GM12878 (cell line): Measurements from ENCODE around the gene ASB10. TPM values are rescaled to one million over a fixed set of nuclear protein-coding genes. Genes with fewer than 3 reads are reported as not detected.

Experiments used
- ATAC-seq: fragments of 200-7000 bp; cut with Tn5 transposase; 3 replicates; pipeline ENCODE4 v1.9.1; 2020; ENCODE audit warnings: mild to moderate bottlenecking, moderate library complexity
- BruUV-seq: library from RNA; stranded (reverse); fragments of 400-500 nt; replicated peaks from 2 replicates; lab custom pipeline; 2021; lab: Mats Ljungman, UMichigan
- CTCF ChIA-PET: fragments of 300-600 bp; sonication (Branson Sonifier 250); formaldehyde crosslinking; extraction: SDS; loops from one replicate; lab custom pipeline; 2021; ENCODE audit warnings: inconsistent platforms; lab: Yijun Ruan, JAX
- POLR2A ChIA-PET: fragments of 350-600 bp; formaldehyde crosslinking; extraction: SDS; loops from one replicate; lab custom pipeline; 2021; ENCODE audit warnings: inconsistent platforms; lab: Charles Lee
- RAD21 ChIA-PET: fragments of 300-600 bp; sonication (Branson Sonifier 250); formaldehyde crosslinking; loops from one replicate; lab custom pipeline; 2023; ENCODE audit warnings: antibody characterized with exemption; ENCODE audit not compliant: unreplicated experiment; lab: Charles Lee
- SMC1A ChIA-PET: fragments of 300-600 bp; sonication (Branson Sonifier 250); formaldehyde crosslinking; loops from one replicate; lab custom pipeline; 2023; ENCODE audit not compliant: unreplicated experiment, uncharacterized antibody; lab: Charles Lee
- DNase-seq: peaks from one replicate; pipeline ENCODE4 v3.0.0-alpha.2; 2011; ENCODE audit warnings: low read depth, low spot score
- FAIRE-seq: peaks from 3 replicates; lab custom pipeline; 2011; peaks lifted over from hg19 to GRCh38; lab: Jason Lieb, UNC
- H2AFZ ChIP-seq: 2 replicates; pipeline ENCODE4 v1.6.0; 2011; ENCODE audit warnings: low read depth, low read length, control low read depth; ENCODE audit not compliant: control insufficient read depth
- H3K27ac ChIP-seq: 2 replicates; pipeline ENCODE4 v1.5.1; 2011; ENCODE audit warnings: control low read depth; ENCODE audit not compliant: control insufficient read depth, insufficient read depth
- H3K27me3 ChIP-seq, 2 experiments: replicated peaks in 1 of 2; 2 replicates each; pipeline versions ENCODE4 v1.6.0 to v1.6.1; 2011; ENCODE audit warnings: low read length in 1 of 2; ENCODE audit not compliant: control insufficient read depth in 2 of 2, insufficient read depth in 2 of 2
- H3K36me3 ChIP-seq, 2 experiments: 2 replicates each; pipeline ENCODE4 v1.5.1; 2011; ENCODE audit warnings: low read length in 1 of 2; ENCODE audit not compliant: control insufficient read depth in 2 of 2, insufficient read depth in 2 of 2
- H3K4me1 ChIP-seq: 2 replicates; pipeline ENCODE4 v1.6.1; 2011; ENCODE audit warnings: mild to moderate bottlenecking, low read length, moderate library complexity, mixed read lengths; ENCODE audit not compliant: control insufficient read depth, insufficient read depth
- H3K4me2 ChIP-seq: 2 replicates; pipeline ENCODE4 v1.6.0; 2011; ENCODE audit warnings: control low read depth; ENCODE audit not compliant: control insufficient read depth, insufficient read depth
- H3K4me3 ChIP-seq: fragments of 200-600 bp; sonication (generic); 2 replicates; pipeline ENCODE4 v1.5.1; 2016
- H3K79me2 ChIP-seq: 2 replicates; pipeline ENCODE4 v1.6.0; 2011; ENCODE audit warnings: low read length; ENCODE audit not compliant: control insufficient read depth, insufficient read depth
- H3K9ac ChIP-seq: 2 replicates; pipeline ENCODE4 v1.8.0; 2011; ENCODE audit warnings: low read length, control low read depth, mixed read lengths; ENCODE audit not compliant: control insufficient read depth, insufficient read depth
- H3K9me3 ChIP-seq: replicated peaks from 3 replicates; pipeline ENCODE4 v1.5.1; 2011; ENCODE audit warnings: mild to moderate bottlenecking, low read length; ENCODE audit not compliant: control insufficient read depth, insufficient read depth
- H4K20me1 ChIP-seq: 2 replicates; pipeline ENCODE4 v1.6.0; 2011; ENCODE audit not compliant: control insufficient read depth, insufficient read depth
- ATF3 ChIP-seq: IDR thresholded peaks from 2 replicates; pipeline ENCODE4 v1.6.1; 2011; ENCODE audit warnings: low read depth, mild to moderate bottlenecking, low read length, moderate library complexity, borderline replicate concordance; ENCODE audit errors: extremely low read depth
- BCL11A ChIP-seq: IDR thresholded peaks from 2 replicates; pipeline ENCODE4 v1.6.1; 2011; ENCODE audit warnings: low read depth, low read length
- CHD4 ChIP-seq: fragments of 200-600 bp; sonication (generic); IDR thresholded peaks from 2 replicates; pipeline ENCODE4 v1.6.1; 2016; ENCODE audit warnings: mild to moderate bottlenecking
- FOXK2 ChIP-seq: fragments of 450-650 bp; IDR thresholded peaks from 2 replicates; pipeline ENCODE4 v1.6.1; 2017; ENCODE audit warnings: mild to moderate bottlenecking, moderate library complexity
- HCFC1 ChIP-seq: fragments of 150-350 bp; IDR thresholded peaks from 2 replicates; pipeline ENCODE4 v1.6.1; 2014; ENCODE audit warnings: low read length
- NFXL1 ChIP-seq: fragments of 450-650 bp; IDR thresholded peaks from 2 replicates; pipeline ENCODE4 v1.6.1; 2017; ENCODE audit warnings: antibody characterized with exemption, mild to moderate bottlenecking, borderline replicate concordance
- NKRF ChIP-seq: fragments of 450-650 bp; conservative IDR thresholded peaks from 2 replicates; pipeline ENCODE4 v1.6.1; 2017; ENCODE audit warnings: mild to moderate bottlenecking, moderate library complexity
- RAD21 ChIP-seq: IDR thresholded peaks from 2 replicates; pipeline ENCODE4 v1.6.1; 2011; ENCODE audit warnings: mild to moderate bottlenecking, low read depth, low read length, moderate library complexity; ENCODE audit not compliant: insufficient read depth
- TBL1XR1 ChIP-seq: IDR thresholded peaks from 2 replicates; pipeline ENCODE4 v1.6.1; 2012; ENCODE audit warnings: low read depth, low read length, improper control_type of control experiment
- TCF12 ChIP-seq: IDR thresholded peaks from 2 replicates; pipeline ENCODE4 v1.6.1; 2011; ENCODE audit warnings: low read depth, mild to moderate bottlenecking, low read length
- TCF3 ChIP-seq: IDR thresholded peaks from 2 replicates; pipeline ENCODE4 v1.6.1; 2012; ENCODE audit warnings: low read depth, mild to moderate bottlenecking, low read length, borderline replicate concordance; ENCODE audit not compliant: insufficient read depth
- ZNF207 ChIP-seq: fragments of 450-650 bp; IDR thresholded peaks from 2 replicates; pipeline ENCODE4 v1.6.1; 2014; ENCODE audit warnings: antibody characterized with exemption, mild to moderate bottlenecking, borderline replicate concordance
- WGBS: methylation state at CpG from one replicate; pipeline ENCODE4 v1.1.6; 2016; ENCODE audit warnings: low lambda C conversion rate; ENCODE audit not compliant: insufficient replicate concordance, insufficient coverage; ENCODE audit errors: missing lambda C conversion rate; 5-methylcytosine and 5-hydroxymethylcytosine counted together
- in situ Hi-C: fragments of 300-500 bp; cut with MboI; formaldehyde crosslinking; loops from 9 replicates; pipeline ENCODE4 v1.14.3; 2018; ENCODE audit warnings: mixed read lengths
- intact Hi-C: fragments of 100-400 bp; cut with micrococcal nuclease; formaldehyde crosslinking; loops from one replicate; pipeline ENCODE4 v1.14.2; 2022; ENCODE audit not compliant: unreplicated experiment
- polyA plus RNA-seq, 11 experiments: library from polyadenylated mRNA; depleted of rRNA in 4 of 11; unstranded in 6 of 11; stranded (reverse) in 5 of 11; fragments of >200 nt; fragmentation: Nextera tagmentation in 4 of 11; fragmentation: Illumina TruSeq in 1 of 11; extraction: Ambion mirVana in 4 of 11; extraction: Trizol in 1 of 11; gene quantifications; 1 replicate in 1 of 11; 2 replicates in 10 of 11; pipeline versions ENCODE4 v1.2.1 to v1.2.3, GENCODE V29; 2011 to 2016; ENCODE audit warnings: inconsistent platforms in 2 of 11, missing spikeins in 2 of 11, low read depth in 1 of 11
- total RNA-seq, 4 experiments: library from RNA; depleted of rRNA in 3 of 4; stranded (reverse); fragments of >200 nt in 3 of 4; fragmentation: Illumina TruSeq in 1 of 4; extraction: Trizol in 1 of 4; gene quantifications; 2 replicates each; pipeline versions ENCODE4 v1.2.1 to v1.2.3, GENCODE V29; 2013 to 2021

The ASB10 gene
- total and polyA plus RNA-seq, 10 of the 15 experiments (the other 5 are each of a cell fraction or from before 2014, with no cell fraction given) = not detected

GRCh38 chr7:151152643-151153513 is 34.2 kb downstream of the ASB10 start:
- TF ChIP-seq TCF3 (no peak), TCF12 (no peak), TBL1XR1 (no peak), FOXK2 (no peak), HCFC1 (no peak), ATF3 (no peak), BCL11A (no peak), CHD4 (no peak), NFXL1 (no peak), NKRF (no peak), RAD21 (no peak), ZNF207 (no peak)
- Histone ChIP-seq H3K27me3 (peaks cover 0 to 2% of the 10 kb centered on the region in 2 experiments; a peak in 3 of 4 replicates), H3K4me2 (no peak overlapping the region), H4K20me1 (no peaks in the 10 kb centered on the region), H2AFZ (no peak overlapping the region), H3K4me3 (no peak overlapping the region), H3K79me2 (no peaks in the 10 kb centered on the region), H3K27ac (no peak overlapping the region), H3K9ac (no peak overlapping the region), H3K36me3 (no peaks in the 10 kb centered on the region), H3K4me1 (no peaks in the 10 kb centered on the region), H3K9me3 (no peaks in the 10 kb centered on the region)
- ChIA-PET RAD21 (no interaction called here), CTCF (interaction anchor here (1.0 kb wide), 1 partner anchor 29 kb away, joined by 5 read pairs; no protein-coding TSS in a partner anchor), SMC1A (no interaction called here), POLR2A (no interaction called here)
- in situ Hi-C loops = no loop called here
- WGBS = 18% methylated on average over 6 of the region's 6 CpGs
- BruUV-seq = no TSS peak
- no peak for DNase-seq
- no peak for ATAC-seq
- FAIRE-seq = no peak
- intact Hi-C loops = no loop called here
